Peyer's patch (tissue), 4 donors: ENCODE results near the gene LRRC56. TPM values are rescaled to one million over a fixed set of nuclear protein-coding genes. Genes with fewer than 3 reads are reported as not detected.

ENCODE experiments used
- DNase-seq, 3 donors: peaks; one replicate each; pipeline ENCODE4 v3.0.0-alpha.2; 2017 to 2019
- H3K27ac ChIP-seq, 4 donors: fragments of 200-600 bp; sonication (generic); one replicate each; pipeline ENCODE4 v1.5.1; 2016 to 2019
- H3K27me3 ChIP-seq, 2 donors: fragments of 200-600 bp; sonication (generic); one replicate each; pipeline ENCODE4 v1.5.1; 2019
- H3K36me3 ChIP-seq, 3 donors: fragments of 200-600 bp; sonication (generic); one replicate each; pipeline ENCODE4 v1.5.1; 2016 to 2019
- H3K4me1 ChIP-seq, 4 donors: fragments of 200-600 bp; sonication (generic); one replicate each; pipeline ENCODE4 v1.5.1; 2016 to 2019
- H3K4me3 ChIP-seq, 4 donors: fragments of 200-600 bp; sonication (generic); 1 replicate in 3 of 4; 2 replicates in 1 of 4; pipeline ENCODE4 v1.5.1; 2016 to 2019; ENCODE audit warnings: mild to moderate bottlenecking in 1 of 4
- H3K9me3 ChIP-seq, 4 donors: fragments of 200-600 bp; sonication (generic); one replicate each; pipeline ENCODE4 v1.5.1; 2016 to 2019; ENCODE audit warnings: mild to moderate bottlenecking in 1 of 4
- CTCF ChIP-seq, 6 experiments: fragments of 450-650 bp in 4 of 6; fragments of 200-600 bp in 2 of 6; sonication (generic) in 1 of 6; IDR thresholded peaks; one replicate each; pipeline ENCODE4 v1.5.1; 2017 to 2019; ENCODE audit warnings: antibody characterized with exemption in 6 of 6, mild to moderate bottlenecking in 3 of 6, moderate library complexity in 1 of 6
- POLR2A ChIP-seq, 2 donors: fragments of 450-650 bp; IDR thresholded peaks; one replicate each; pipeline ENCODE4 v1.5.1; 2017; ENCODE audit warnings: antibody characterized with exemption in 2 of 2, mild to moderate bottlenecking in 2 of 2, moderate library complexity in 2 of 2
- total RNA-seq, 4 donors: library from RNA; depleted of rRNA; stranded (reverse); fragments of >200 nt; gene quantifications; one replicate each; pipeline ENCODE4 v1.1.0, GENCODE V29; 2016

LRRC56 gene
- total RNA-seq, 4 donors from 2014 or later, result 0.67 to 4.1 (median 2.4) TPM

DNA sequence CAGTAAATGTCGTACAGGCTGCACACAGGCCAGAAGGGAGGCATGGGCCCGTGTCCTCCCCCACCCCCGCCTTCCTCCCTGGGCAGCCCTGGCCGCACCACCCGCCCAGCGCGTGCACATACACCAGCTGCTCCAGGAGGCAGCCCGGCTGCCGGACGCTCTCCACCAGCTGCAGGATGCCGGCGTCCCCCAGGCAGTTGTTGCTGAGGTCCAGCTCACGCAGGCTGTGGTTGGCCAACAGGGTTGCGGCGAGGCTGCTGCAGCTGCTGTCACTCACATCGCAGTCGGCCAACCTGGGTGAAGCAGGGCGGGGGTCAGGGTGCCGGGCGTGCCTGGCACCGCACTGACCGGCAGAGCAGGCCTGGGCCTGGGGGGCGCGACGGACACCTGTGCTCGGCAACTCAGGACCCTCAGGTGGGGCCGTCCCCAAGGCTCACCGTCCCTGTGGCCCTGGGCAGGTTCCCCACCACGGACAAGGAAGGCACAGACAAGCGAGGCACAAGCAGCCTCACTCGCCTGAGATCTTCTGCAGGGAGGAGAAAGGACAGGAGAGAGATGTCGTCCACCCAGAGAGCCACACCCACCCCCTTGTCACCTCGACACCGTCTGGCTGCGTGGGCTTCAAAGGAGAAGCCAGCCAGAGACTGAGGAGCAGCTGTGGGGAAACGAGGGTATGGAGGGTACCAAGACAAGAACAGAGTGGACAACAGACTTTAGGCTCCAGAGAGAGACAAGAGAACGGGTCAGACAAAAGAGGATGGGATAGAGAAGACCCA, 42.4 kb upstream of the LRRC56 start:
- no peaks in the 10 kb centered on the region for H3K9me3 ChIP-seq
- no peaks in the 10 kb centered on the region for H3K4me1 ChIP-seq
- no peak for DNase-seq
- H3K27me3 ChIP-seq, result no peaks in the 10 kb centered on the region
- H3K27ac ChIP-seq, result no peak overlapping the region
- H3K4me3 ChIP-seq, result no peak overlapping the region
- TF ChIP-seq CTCF (IDR thresholded peaks at IDR 0.05), result no peak
- TF ChIP-seq POLR2A (IDR thresholded peaks at IDR 0.05), result no peak
- peaks cover 0 to 73% (median 0%) of the 10 kb centered on the region in 3 donors for H3K36me3 ChIP-seq

DNA sequence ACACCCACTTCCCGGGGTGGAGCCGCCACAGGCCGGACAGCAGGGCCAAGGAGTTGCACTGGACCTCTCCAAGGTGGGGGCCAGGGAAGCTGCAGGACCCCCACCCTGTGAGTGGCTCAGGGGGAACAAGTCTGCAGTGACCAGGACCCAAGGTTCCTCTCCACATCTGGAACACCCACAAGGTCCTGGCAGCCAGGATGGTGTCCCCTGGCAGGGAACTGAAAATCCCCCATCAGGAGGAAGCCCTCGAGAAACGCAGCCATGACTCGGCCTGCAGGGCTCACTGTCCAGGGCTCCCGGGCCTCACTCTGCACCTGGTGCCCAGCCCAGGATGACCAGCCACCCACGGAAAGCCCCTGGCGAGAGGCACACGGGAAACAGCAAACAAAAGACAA, 41.8 kb upstream of the LRRC56 start:
- TF ChIP-seq CTCF (IDR thresholded peaks at IDR 0.05) (no peak), POLR2A (IDR thresholded peaks at IDR 0.05) (no peak)
- DNase-seq, result no peak
- Histone ChIP-seq H3K9me3 (no peaks in the 10 kb centered on the region), H3K27me3 (no peaks in the 10 kb centered on the region), H3K4me3 (no peak overlapping the region), H3K36me3 (peaks cover 0 to 74% (median 0%) of the 10 kb centered on the region in 3 donors), H3K27ac (no peak overlapping the region), H3K4me1 (no peaks in the 10 kb centered on the region)

- H3K9me3 ChIP-seq, result no peaks in the 10 kb centered on the region
- H3K27ac ChIP-seq, result no peak overlapping the region
- no peak overlapping the region for H3K4me3 ChIP-seq
- no peaks in the 10 kb centered on the region for H3K4me1 ChIP-seq
- H3K36me3 ChIP-seq, result peaks cover 0 to 89% (median 0%) of the 10 kb centered on the region in 3 donors
- no peak for DNase-seq
- TF ChIP-seq POLR2A (IDR thresholded peaks at IDR 0.05), result no peak
- no peak for TF ChIP-seq CTCF (IDR thresholded peaks at IDR 0.05)
- no peaks in the 10 kb centered on the region for H3K27me3 ChIP-seq
These were observed 40.3 kb upstream of the LRRC56 start for GRCh38 chr11:496834-497564.

- Histone ChIP-seq H3K4me3 (no peak overlapping the region), H3K9me3 (no peaks in the 10 kb centered on the region), H3K36me3 (peaks cover 0 to 88% (median 0%) of the 10 kb centered on the region in 3 donors), H3K27ac (no peak overlapping the region), H3K27me3 (no peaks in the 10 kb centered on the region), H3K4me1 (peaks cover 0 to 5% (median 1%) of the 10 kb centered on the region in 4 donors)
- no peak for DNase-seq
- TF ChIP-seq CTCF (IDR thresholded peaks at IDR 0.05), result no peak
- no peak for TF ChIP-seq POLR2A (IDR thresholded peaks at IDR 0.05)
These were observed 39.6 kb upstream of the LRRC56 start for GRCh38 chr11:497565-498296.

DNA sequence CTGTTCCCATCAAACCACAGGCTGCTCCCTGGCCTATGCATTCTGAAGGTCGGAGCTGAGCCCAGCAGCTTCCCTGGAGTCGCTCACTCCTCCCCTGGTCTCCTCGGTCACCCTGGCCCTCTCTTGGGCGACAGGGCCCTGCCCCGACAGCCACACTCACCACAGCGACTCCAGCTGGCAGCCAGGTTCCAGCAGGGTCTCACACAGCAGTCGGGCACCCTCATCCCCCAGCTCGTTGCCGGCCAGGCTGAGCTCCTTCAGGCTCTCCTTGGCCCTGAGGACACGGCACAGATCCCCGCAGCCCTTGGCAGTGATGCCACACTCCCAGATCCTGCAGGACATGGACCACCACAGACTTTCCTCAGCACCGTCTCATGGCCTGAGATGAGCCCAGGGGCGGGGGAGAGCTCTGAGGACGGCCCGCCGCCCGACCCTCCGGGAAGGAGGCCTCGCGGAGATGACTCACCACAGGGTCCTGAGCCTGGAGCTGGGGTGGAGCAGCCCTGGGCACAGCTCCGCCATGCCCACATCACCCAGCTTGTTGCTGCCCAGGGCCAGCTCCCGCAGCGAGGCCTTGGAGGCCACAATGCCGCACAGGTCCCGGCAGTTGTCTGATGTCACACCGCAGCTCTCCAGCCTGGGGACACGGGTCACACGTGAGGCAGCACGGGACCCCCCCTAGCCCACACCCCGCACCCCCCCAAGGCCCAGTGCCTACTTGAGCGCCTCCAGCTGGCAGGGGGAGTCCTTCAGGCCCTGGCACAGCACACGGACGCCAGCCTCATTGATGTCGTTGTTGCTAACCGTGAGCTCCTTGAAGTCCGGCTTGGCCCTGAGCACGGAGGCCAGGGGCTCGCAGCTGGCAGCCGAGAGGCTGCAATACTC, 38.8 kb upstream of the LRRC56 start:
- H3K4me3 ChIP-seq, result no peak overlapping the region
- DNase-seq, result no peak
- no peaks in the 10 kb centered on the region for H3K27me3 ChIP-seq
- H3K9me3 ChIP-seq, result no peaks in the 10 kb centered on the region
- TF ChIP-seq POLR2A (IDR thresholded peaks at IDR 0.05) (no peak), CTCF (IDR thresholded peaks at IDR 0.05) (no peak)
- peaks cover 0 to 10% (median 7%) of the 10 kb centered on the region in 4 donors for H3K4me1 ChIP-seq
- H3K27ac ChIP-seq, result no peak overlapping the region
- H3K36me3 ChIP-seq, result peaks cover 0 to 81% (median 0%) of the 10 kb centered on the region in 3 donors
